HG03457 (cell line): ENCODE data around the gene SETD1A.

Source experiments
- ATAC-seq: cut with Tn5 transposase; IDR thresholded peaks from one replicate; pipeline ENCODE4 v1.9.1; 2021; ENCODE audit warnings: moderate number of reproducible peaks; ENCODE audit not compliant: unreplicated experiment

SETD1A gene

DNA sequence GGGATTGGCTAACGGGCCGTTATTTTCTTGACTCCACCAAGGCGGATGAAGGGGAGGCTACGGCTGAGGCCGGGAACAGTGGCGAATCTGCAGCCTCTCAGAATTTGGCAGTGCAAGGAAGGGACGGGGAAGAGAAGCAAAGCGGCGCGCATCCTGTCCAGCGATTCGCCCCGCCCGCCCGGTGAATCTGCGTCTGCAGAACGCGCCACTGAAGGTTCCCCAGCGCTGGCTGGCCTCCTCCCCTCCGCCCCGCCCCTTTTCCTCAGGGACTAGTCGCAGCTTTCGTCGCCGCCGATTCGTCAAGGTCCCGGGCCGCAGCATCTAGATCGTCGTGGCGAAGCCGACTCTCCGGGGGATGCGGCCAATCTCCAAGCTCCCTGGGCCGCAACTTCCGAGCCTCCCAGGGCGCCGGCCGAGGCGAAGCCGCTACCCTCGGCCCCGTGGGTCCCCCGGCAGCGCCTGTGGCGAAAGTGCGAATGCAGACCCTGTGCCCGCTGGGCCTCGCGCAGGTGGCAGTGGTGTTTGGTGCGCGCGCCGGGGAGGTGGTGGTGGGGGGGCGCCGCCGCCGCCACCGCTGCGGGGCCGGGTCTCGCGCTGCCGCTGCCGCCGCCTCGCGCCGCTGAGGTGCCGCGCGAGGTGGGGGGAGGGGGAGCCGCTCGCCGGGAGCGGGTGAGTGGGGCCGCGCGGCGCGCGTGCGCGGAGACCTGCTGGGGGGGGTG, at the start of gene SETD1A:
SETD1A (plus strand) TSS at position 299 of the 719 bp plus-strand sequence. CDS start 978 bp downstream, outside the sequence.
- peak; percentile 46 for ATAC-seq

DNA sequence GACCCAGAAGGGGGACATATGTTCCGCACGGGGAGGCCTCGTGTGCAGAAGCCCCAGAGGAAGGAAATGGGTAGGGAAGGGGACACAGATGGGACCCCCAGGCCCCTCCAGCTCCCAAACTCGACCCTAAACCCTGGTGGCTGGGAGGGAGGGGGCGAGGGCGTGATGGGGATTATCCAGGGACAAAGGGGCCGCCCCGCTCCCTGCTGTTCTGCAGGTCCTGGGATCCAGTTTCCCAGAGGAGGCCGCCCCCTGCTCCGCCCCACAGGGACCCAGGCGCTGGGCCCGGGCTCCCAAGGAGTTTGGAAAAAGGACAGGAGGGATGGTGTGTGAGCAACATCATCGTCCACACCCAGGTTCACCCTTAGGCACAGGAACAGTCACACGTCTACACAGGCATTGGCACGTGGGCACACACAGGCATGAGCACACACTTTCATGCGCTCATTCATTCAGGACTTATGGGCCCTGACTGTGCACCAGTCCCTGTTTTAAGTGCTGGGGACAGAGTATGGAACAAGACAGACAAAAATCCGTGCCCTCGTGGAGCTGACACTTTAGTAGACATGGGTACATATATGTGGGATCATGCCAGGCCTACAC, 47.0 kb upstream of the SETD1A start:
- ATAC-seq = no peak

DNA sequence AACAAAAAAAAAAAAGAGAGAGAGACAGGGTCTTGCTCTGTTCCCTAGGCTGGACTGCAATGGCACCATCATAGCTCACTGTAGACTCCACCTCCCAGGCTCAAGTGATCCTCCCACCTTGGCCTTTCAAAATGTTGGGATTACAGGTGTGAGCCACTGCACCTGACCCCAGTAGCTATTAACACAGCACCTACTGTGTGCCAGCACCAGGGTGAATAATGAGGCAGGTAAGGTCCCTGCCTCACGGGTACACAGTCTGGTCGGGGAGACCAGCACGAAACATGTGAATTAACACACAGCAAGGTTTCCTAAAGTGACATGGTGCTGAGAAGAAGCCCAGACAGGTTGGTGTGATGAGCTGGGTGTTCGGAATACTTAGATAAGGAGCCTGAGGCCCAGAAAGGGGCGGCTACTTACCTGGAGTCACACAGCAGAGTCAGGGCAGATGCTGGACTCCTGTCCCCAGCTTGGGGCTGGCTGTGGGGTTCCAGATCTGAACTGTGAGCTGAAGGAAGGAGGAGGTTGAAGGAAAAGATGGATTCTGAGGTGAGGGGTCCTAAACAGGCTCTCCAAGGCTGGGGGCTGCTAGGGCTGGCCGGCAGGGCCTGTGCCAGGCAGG, 44.7 kb upstream of the SETD1A start:
- ATAC-seq = no peak

DNA sequence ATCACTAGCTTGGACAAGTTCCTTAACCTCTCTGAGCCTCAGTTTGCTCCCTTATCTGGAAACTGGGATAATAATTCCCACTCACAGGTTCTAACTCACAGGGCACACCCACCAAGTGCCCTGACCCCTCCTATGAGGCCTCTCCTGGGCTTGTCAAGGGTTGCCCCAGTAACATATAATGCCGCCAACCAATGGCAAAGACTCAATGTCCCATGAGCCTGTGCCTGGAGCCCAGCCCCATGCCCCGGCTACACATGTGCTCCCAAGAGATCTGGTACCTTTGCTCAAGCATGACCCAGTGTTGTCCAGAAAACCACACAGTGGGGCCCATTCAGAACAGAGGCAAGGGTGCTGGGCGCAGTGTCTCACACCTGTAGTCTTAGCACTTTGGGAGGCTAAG, 42.7 kb upstream of the SETD1A start:
- ATAC-seq = no peak

DNA sequence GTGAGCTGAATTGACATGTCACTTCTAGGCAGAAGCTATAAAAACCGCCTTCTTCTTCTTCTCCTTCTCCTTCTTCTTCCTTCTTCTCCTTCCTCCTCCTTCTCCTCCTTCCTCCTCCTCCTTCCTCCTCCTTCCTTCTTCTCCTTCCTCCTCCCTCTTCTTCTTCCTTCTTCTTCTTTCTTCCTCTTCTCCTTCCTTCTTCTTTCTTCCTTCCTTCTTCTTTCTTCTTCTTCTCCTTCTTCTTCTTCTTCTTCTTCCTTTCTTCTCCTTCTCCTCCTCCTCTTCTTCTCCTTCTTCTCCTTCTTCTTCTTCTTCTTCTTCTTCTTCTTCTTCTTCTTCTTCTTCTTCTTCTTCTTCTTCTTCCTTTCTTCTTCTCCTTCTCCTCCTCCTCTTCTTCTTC, 38.9 kb upstream of the SETD1A start:
- ATAC-seq = no peak

DNA sequence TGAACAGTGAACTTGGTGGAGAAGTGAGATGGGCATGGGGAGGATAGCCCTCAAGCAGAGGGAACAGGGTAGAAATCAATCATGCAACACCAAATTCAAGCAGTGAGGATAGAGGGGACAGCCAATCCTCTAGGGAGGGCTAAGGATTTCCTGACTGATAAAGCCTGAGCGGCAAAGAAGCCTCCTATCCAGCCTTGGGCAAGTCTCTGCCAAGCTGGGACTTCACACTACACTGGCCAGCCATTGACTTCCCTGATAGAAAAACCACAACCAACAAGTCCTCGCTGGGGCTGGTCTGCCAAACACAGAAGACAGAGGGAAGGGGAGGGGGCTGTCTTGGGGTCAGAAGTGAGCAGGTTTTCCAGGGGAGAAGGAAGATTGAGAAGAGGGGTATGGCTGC, 36.7 kb upstream of the SETD1A start:
- ATAC-seq = no peak

DNA sequence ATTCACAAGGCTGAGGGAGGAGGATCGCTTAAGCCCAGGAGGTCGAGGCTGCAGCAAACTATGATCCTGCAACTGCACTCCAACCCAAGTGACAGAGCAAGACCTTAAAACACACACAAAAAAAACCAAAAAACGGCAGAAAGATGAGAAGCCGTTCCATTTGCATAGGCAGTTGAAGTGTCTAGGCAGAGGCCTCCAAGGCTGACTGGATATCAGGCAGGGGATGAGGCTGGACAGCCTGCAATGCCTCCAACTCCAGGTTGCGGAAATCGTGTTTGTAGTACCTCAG, 36.2 kb upstream of the SETD1A start:
- no peak for ATAC-seq

DNA sequence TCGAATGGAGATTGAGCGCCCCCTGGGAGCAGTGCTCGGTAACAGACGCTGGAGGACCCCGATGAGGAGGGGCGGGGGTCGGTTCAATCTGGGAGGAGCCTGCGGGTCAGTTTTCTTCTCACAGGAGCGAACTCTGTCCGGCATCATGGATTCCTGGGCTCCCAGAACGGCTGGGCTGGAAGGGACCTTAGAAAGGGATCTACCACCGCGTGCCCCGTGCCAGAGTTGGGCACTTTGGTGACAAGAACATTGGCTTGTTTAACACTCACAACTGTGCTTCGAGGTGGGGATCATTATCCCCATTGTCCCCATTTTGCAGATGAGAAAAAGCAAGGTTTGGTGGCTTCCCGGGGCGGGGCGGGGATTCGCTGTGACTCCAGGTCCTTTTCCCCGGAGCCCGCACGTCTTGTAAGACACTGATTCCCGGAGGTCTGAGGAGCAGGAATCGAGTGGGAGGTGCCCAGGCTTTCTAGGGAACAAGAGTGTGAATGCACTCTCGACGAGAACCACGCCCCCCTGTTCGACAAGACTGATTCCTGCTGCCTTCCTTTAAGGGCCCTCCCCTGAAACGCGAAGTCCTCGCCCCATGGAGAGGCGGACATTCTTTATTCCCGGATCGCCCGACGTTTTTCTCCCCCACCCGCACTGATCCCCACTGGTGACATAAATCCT, 35.7 kb upstream of the SETD1A start:
- ATAC-seq = no peak

DNA sequence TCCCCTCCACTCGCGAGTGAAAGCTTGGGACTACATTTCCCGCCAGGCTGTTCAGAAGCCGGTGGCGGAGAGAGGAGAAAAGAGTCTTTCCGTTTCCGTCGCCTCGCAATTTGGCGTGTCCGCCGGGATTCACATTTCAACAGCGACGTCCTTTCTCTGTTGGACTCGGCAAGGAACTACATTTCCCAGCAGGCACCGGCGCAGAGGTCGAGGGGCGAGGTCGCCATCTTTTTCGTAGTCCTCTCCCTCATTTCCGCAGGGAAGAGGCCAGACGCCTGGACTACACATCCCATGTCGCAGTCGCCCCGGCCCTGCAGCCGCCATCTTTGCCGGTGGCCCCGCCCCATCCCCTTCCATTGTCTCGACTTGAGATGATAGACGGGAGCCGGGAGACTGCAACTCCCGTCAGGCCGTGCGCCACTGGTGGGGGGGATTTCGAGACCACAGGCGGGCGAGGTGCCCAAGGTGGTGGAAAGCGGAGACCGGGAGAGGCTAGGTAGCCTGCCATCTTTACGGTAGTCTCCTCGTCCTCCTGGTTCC, 35.1 kb upstream of the SETD1A start:
- peak; percentile 62 for ATAC-seq

DNA sequence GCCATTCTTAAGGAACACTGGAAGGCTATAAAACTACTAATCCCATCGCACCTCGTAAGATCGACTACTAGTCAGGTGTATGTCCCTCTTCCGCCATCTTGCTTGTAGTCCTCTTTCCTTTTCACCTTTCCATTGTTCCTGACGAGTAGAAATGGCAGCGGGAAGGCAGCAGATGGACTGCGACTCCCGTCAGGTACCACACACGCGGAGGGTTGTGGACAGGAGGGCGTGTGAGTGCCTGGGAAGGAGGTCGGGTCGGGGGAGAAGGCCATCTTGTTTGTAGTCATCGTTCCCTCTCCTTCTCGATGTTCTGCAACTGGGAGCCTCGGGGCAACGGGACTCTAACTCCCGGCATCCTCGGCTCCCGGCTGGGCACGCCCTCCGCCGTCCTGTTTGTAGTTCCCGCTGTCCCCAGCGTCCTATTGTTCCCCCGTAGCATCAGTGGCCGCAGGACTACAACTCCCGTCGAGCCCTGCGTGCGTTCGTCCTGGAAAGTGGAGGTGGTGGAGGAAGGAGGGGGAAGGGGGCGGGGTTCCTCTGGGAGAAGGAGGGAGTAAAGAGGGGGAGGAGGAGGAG, 34.5 kb upstream of the SETD1A start:
- ATAC-seq = peak; percentile 58

DNA sequence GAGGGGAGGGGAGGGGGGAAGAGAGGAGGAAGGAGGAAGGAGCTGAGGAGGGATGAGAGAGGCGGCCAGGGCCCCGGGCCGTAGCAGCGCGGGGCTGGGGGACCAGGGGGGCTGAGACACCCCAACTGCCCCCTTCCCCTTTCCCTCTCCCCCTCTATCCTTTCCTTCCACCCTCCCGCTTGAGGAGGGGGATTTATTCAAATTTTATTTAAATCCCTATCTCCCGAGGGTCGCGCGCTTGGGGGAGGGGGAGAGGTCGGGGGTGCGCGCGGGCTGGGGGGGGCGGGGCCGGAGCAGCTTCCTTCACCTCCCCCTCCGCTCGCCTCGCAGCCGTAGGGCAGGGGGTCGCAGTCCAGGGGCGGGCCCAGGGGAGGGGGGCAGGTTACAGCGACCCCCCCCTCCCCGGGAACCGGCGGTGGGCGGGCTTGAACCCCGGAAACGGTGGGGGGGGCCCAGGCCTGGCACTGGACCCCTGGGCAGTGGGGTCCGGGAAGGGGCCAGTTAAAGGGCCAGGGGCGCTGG, 33.9 kb upstream of the SETD1A start, which contains the start of gene FBXL19:
FBXL19 (plus strand) TSS at position 19 of the 522 bp plus-strand sequence. CDS start 2,183 bp downstream, outside the sequence.
- no peak for ATAC-seq

DNA sequence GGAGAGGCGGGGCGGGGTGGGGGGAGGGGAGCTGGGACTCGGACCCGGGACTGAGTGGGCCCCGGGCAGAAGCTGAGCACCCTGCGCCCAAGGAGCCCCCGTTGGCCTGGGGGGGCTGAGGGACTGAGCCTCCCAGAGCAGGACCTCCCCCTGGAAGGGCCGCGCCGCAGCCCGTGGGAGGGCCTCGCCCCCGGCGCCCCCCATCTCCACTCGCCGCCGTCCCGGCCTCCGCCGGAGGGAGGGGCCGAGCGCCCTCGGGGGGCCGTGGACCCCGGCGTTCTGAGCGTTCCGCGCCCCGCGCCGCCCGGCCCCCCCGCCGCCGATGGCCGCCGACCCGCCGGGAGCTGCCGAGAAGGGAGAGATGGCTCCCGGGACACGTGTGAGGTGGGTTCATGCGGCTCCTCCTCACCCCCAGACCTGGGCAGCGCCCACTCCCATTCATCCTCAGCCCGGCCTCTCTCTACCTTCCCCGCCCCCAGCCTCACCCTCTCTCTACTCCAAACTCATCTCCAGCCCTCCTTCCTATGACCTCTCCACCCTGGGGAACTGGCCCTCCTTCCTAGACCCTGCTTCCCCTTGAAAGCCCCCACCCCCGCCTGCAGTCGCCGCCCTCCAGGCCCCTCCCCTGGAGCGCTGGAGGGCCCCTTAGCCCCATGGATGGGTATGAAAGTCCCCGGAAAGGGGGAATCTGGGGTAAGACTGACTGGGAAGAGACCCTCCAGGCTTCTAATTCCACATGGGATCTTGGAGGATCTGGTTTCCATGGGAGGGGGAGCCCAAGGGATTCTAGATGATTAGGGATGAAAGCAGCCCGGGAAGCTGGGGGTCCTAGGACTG, 33.3 kb upstream of the SETD1A start:
- ATAC-seq = no peak

DNA sequence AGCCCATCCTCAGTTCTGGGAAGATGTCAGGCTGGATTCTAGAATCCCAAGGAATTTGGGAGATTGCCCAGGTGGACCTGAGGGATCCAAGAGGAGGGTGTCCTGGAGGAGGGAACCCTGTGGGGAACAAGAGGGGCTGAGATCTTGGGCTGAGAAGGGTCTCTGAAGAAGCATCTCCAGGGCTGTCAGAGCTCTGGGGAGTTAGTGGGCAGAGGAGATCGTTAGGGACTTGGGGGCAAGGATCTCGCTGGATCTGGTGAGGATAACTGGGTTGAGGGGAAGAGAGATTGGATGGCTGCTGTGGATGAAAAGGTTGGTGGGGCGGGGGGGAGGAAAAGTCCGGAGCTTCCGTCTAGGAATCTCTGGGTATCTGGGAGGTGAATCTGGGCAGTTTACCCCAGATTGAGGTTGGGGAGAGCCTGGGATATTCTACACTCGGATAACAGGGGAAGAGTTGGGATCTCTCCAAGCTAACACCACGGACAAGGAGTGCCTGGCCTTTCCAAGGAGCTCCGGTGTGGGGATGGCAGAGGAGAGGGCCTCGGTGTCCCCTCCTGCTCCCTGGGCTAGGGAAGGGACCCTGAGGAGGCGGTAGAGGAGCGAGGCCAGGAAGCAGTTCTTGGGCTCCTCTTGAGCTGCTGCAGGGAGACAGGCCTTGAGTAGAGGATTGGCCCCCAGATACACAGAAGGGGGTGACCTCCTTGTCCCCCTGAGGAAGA, 32.5 kb upstream of the SETD1A start:
- ATAC-seq = no peak

DNA sequence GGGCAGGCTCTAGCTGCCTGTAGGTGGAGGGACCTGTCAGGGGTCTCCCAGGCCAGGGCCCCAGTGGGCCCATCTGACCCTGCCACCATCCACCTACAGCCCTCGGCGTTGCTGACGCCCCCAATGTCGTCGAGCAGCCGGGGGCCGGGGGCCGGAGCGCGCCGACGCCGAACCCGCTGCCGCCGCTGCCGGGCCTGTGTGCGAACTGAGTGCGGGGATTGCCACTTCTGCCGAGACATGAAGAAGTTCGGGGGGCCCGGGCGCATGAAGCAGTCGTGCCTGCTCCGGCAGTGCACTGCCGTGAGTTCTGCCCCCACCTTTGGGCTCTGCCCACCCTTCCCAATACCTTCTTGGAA, 31.9 kb upstream of the SETD1A start:
- ATAC-seq = no peak

DNA sequence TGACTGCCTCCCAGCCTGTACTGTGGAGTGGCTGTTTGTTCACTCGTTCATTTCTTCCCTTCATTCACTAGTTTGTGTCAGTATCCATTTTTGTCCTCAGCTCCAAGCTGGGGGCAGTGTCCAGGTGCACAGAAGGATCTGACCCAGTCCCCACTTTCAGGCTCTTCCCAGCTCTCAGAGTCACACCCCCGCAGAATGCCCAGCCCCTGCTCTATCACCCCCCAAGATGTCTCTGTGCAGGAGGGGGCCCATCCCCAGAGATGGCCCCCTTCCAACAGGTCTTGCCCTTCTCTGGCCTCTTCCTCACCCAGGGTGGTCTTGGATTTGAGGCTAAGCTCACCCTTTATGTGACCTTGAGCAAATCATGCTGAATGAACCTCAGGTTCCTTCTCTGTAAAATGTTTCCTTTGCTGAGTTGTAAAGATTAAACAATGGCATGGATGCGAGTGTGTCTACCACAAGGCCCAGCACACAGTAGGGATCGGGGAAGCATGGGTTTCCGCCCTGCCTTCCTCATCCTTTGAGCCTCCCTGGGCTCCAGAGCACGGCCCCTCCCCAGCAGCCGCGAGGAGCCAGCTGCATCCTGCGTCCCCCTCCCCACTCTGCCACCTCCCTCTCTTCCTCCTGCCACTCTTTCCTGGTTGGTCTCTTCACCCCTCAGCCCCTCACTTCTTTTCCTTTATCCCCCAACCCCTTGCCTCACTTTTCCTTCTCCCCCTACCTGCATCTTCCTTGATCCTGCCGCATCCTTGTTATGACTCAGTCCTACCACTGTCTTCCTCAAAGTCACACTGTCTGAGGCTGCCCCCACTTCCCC, 31.4 kb upstream of the SETD1A start:
- no peak for ATAC-seq

DNA sequence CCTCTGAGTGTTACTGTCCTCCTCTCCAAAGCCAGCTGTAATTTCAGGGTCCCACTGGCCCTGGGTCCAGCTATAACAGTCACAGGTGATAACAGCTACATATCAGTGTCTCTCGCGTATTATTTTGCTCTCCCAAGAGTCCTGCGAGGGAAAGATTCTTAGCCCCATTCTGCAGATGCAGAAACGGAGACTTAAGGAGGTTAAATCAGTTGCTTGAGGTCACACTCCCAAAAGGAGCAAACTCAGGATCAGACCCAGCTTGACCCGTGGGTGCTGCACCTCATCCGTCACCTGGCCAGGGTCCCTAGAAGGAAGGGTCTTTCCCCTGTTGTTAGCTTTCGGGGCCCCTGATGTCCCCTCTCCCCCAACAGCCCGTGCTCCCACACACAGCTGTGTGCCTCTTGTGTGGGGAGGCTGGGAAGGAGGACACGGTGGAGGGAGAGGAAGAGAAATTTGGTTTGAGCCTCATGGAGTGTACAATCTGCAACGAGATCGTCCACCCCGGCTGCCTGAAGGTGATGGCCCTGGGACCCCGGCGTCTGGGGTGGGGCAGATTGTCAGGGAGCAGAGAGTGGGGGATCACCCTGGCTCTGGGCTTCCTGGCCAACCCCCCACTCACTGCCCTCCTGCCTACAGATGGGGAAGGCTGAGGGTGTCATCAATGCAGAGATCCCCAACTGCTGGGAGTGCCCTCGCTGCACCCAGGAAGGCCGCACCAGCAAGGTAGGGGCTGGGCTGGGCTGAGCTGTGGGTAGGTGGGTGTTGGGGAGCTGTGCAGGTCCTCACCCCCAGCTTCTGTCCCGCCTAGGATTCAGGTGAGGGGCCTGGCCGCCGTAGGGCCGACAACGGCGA, 30.4 kb upstream of the SETD1A start:
- no peak for ATAC-seq

DNA sequence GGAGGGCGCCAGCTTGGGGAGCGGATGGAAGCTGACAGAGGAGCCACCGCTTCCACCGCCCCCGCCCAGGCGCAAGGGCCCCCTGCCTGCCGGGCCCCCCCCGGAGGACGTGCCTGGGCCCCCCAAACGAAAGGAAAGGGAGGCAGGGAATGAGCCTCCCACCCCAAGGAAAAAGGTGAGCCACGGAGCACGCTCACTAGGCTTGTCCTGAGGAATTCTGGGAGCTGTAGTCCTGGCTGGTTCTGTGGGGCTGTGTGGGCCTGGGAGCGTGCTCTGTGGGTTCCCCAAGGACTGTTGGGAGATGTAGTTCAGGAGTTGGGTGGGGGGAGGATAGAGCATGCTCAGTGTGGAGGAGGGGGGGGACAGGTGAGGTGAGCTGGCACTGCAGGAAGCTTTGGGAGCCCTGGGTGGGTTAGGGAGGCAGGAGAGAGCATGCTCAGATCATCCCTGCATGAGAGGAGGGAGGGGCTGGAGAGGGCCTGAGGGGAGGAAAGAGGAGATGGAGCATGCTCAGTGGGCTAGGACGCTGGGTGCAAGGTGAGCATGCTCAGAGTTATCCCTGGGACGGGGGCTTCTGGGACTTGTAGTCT, 29.7 kb upstream of the SETD1A start:
- no peak for ATAC-seq
